ENCODE measurements around the gene ZNF681.
"Not testable (repeated sequence)": the region's sequence is repeated elsewhere in the genome, so short reads cannot be mapped to it uniquely, and the experiment has no call there.

DNA sequence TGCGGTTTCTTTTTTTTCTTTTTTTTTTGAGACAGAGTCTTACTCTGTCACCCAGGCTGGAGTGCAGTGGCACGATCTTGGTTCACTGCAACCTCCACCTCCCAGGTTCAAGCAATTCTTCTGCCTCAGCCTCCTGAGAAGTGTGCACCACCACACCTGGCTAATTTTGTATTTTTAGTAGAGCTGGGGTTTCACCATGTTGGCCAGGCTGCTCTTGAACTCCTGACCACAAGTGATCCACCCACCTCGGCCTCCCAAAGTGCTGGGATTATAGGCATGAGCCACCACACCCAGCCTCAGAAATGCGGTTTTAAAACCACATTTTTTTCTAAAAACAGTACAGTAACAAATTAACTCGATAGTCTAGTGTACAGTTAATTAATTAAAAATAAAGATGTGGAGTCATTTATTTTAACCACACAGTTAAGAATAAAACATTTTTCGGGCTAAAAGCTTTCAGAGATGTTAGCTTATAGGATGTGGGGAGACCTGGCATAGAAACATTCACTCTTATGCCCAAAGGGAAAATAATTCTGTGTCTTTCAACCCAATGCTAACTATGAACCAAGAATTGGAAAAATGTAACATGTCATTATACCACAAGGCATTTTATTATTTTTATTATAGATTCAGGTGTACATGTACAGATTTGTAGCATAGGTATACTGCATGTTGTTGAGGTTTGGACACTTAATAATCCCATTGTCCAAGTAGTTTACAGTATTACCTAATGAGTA, 27.8 kb downstream of the ZNF681 start:
- not testable (repeated sequence) for TF ChIP-seq TAF1 (IDR thresholded peaks at IDR 0.05; ENCODE audit: borderline replicate concordance, low read depth, low read length); POLR2AphosphoS5 (IDR thresholded peaks at IDR 0.05; ENCODE audit: low read depth, low read length)
